Measurements from ENCODE around the gene MUC6.

DNA sequence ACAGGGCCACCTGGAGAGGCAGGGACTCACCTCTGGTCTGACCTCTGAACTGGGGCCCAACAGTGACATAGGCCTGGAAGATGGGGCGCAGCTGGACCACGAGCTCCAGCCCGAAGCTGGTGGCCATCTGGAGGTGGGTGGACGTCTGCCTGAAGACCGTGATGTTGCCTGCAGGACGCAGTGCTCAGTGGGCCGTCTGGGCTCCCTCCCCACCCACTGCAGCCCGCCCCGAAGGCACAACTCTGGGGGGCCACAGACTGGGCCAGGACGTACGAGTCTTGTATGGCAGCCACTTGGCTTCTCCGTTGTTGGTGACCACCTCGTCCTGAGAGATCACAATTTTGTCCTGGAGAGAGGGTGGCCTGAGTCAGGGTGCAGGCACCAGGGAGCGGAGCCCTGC lies 7.9 kb downstream of the MUC6 start:
- TF ChIP-seq, protein P1, sequence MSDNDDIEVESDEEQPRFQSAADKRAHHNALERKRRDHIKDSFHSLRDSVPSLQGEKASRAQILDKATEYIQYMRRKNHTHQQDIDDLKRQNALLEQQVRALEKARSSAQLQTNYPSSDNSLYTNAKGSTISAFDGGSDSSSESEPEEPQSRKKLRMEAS (IDR thresholded peaks at IDR 0.05; ENCODE audit: low read depth), result no peak
- TF ChIP-seq NFIC (IDR thresholded peaks at IDR 0.05; ENCODE audit: borderline replicate concordance) (no peak), SIN3A (IDR thresholded peaks at IDR 0.05; ENCODE audit: borderline replicate concordance, low read depth, low read length) (no peak), GABPA (IDR thresholded peaks at IDR 0.05; ENCODE audit: low read depth) (no peak), POLR2AphosphoS5 (IDR thresholded peaks at IDR 0.05; ENCODE audit: low read depth, low read length) (no peak)

Measured in SK-N-SH (cell line).